GM23338 (cell line): Measurements from ENCODE around the gene TRAM2. TPM values are rescaled to one million over a fixed set of nuclear protein-coding genes. Genes with fewer than 3 reads are reported as not detected.

ENCODE experiments used
- ATAC-seq: fragments of 200-7000 bp; cut with Tn5 transposase; 3 replicates; pipeline ENCODE4 v1.9.1; 2020
- DNase-seq: peaks from one replicate; pipeline ENCODE4 v3.0.0-alpha.2; 2015; ENCODE audit warnings: low spot score
- H2AFZ ChIP-seq: fragments of 200-600 bp; sonication (generic); 2 replicates; pipeline ENCODE4 v1.8.0; 2016; ENCODE audit warnings: antibody characterized with exemption, mild to moderate bottlenecking, moderate library complexity
- H3F3A ChIP-seq: fragments of 200-600 bp; sonication (generic); replicated peaks from 2 replicates; pipeline ENCODE4 v1.8.0; 2017; ENCODE audit warnings: antibody characterized with exemption, mixed run types, low read depth
- H3K27ac ChIP-seq: fragments of 200-600 bp; sonication (generic); 2 replicates; pipeline ENCODE4 v1.6.1; 2016; ENCODE audit warnings: low read depth
- H3K27me3 ChIP-seq: fragments of 200-600 bp; sonication (generic); 2 replicates; pipeline ENCODE4 v1.8.0; 2016; ENCODE audit warnings: mild to moderate bottlenecking, mixed run types, moderate library complexity; ENCODE audit not compliant: insufficient read depth
- H3K36me3 ChIP-seq: fragments of 200-600 bp; sonication (generic); 2 replicates; pipeline ENCODE4 v1.8.0; 2016; ENCODE audit warnings: mild to moderate bottlenecking; ENCODE audit not compliant: insufficient read depth
- H3K4me1 ChIP-seq: fragments of 200-600 bp; sonication (generic); 2 replicates; pipeline ENCODE4 v1.8.0; 2016; ENCODE audit warnings: mild to moderate bottlenecking, moderate library complexity; ENCODE audit not compliant: insufficient read depth
- H3K4me2 ChIP-seq: fragments of 200-600 bp; sonication (generic); 2 replicates; pipeline ENCODE4 v1.7.1; 2017; ENCODE audit warnings: mixed run types
- H3K4me3 ChIP-seq: fragments of 200-600 bp; sonication (generic); 2 replicates; pipeline ENCODE4 v1.6.1; 2016; ENCODE audit warnings: mixed run types
- H3K79me2 ChIP-seq: fragments of 200-600 bp; sonication (generic); replicated peaks from 2 replicates; pipeline ENCODE4 v1.8.0; 2017; ENCODE audit warnings: mild to moderate bottlenecking; ENCODE audit not compliant: insufficient read depth
- H3K9me2 ChIP-seq: fragments of 200-600 bp; sonication (generic); 2 replicates; pipeline ENCODE4 v1.8.0; 2017; ENCODE audit not compliant: insufficient read depth
- H4K20me1 ChIP-seq: fragments of 200-600 bp; sonication (generic); replicated peaks from 2 replicates; pipeline ENCODE4 v1.8.0; 2017; ENCODE audit warnings: mild to moderate bottlenecking; ENCODE audit not compliant: insufficient read depth
- H3K27ac Mint-ChIP-seq: 2 replicates; pipeline ENCODE4 v1.8.0; 2020; ENCODE audit warnings: inconsistent platforms, mild to moderate bottlenecking, moderate library complexity, mixed read lengths
- H3K27me3 Mint-ChIP-seq: 3 replicates; pipeline ENCODE4 v1.8.0; 2022; ENCODE audit warnings: low read depth, mild to moderate bottlenecking, moderate library complexity, mixed read lengths, inconsistent platforms; ENCODE audit not compliant: insufficient read depth, poor library complexity
- H3K36me3 Mint-ChIP-seq: 3 replicates; pipeline ENCODE4 v1.8.0; 2021; ENCODE audit warnings: low read depth, mild to moderate bottlenecking, inconsistent platforms, moderate library complexity, mixed read lengths
- H3K4me1 Mint-ChIP-seq: 3 replicates; pipeline ENCODE4 v1.8.0; 2020; ENCODE audit warnings: mild to moderate bottlenecking, inconsistent platforms, mixed read lengths
- H3K4me3 Mint-ChIP-seq: 3 replicates; pipeline ENCODE4 v1.8.0; 2021; ENCODE audit warnings: moderate library complexity, mild to moderate bottlenecking, inconsistent platforms, mixed read lengths
- H3K9me3 Mint-ChIP-seq: 3 replicates; pipeline ENCODE4 v1.8.0; 2020; ENCODE audit warnings: moderate library complexity, mild to moderate bottlenecking, inconsistent platforms, mixed read lengths
- CTCF ChIP-seq, 2 experiments: fragments of 200-600 bp in 1 of 2; sonication (generic) in 1 of 2; conservative IDR thresholded peaks; 2 replicates each; pipeline versions ENCODE4 v1.5.1 to v1.6.1; 2016 to 2017; ENCODE audit warnings: antibody characterized with exemption in 2 of 2, low read depth in 2 of 2, mild to moderate bottlenecking in 2 of 2, moderate library complexity in 1 of 2
- NANOG ChIP-seq: IDR thresholded peaks from 2 replicates; pipeline ENCODE4 v1.6.1; 2016; ENCODE audit warnings: antibody characterized with exemption, borderline replicate concordance
- REST ChIP-seq: IDR thresholded peaks from one replicate; pipeline ENCODE4 v1.6.1; 2018; ENCODE audit warnings: antibody characterized with exemption; ENCODE audit not compliant: unreplicated experiment
- STAT1 ChIP-seq: IDR thresholded peaks from one replicate; pipeline ENCODE4 v1.6.1; 2016; ENCODE audit warnings: antibody characterized with exemption; ENCODE audit not compliant: unreplicated experiment
- ZNF331 ChIP-seq: fragments of 250-450 bp; sonication (Bioruptor Pico); IDR thresholded peaks from 2 replicates; pipeline ENCODE4 v1.5.0; 2020; ENCODE audit warnings: low read depth, mild to moderate bottlenecking, moderate library complexity
- ZNF462 ChIP-seq: fragments of 250-450 bp; sonication (Bioruptor Pico); IDR thresholded peaks from 2 replicates; pipeline ENCODE4 v1.5.0; 2020; ENCODE audit warnings: mild to moderate bottlenecking, moderate library complexity
- polyA plus RNA-seq: library from polyadenylated mRNA; unstranded; fragments of >200 nt; fragmentation: Nextera tagmentation; extraction: Ambion mirVana; gene quantifications from 2 replicates; pipeline ENCODE4 v1.2.1, GENCODE V29; 2016
- total RNA-seq: library from RNA; depleted of rRNA; stranded (reverse); fragments of >200 nt; shearing (Covaris generic); gene quantifications from 2 replicates; pipeline ENCODE4 v1.2.3, GENCODE V29; 2014

TRAM2 gene
- total and polyA plus RNA-seq, 2 experiments from 2014 or later, result 4.0 to 14.0 TPM

- TF ChIP-seq ZNF462 (no peak), STAT1 (no peak)
Measured at GRCh38 chr6:52603000-52603795, 26.3 kb upstream of the TRAM2 start (continued).

- Mint-ChIP-seq H3K36me3 (no peaks in the 10 kb centered on the region), H3K27me3 (peaks cover 8% of the 10 kb centered on the region), H3K27ac (peak overlapping the region; percentile 85; the same call in 1 of the 2 replicates), H3K9me3 (no peaks in the 10 kb centered on the region), H3K4me3 (no peak overlapping the region), H3K4me1 (peaks cover 22% of the 10 kb centered on the region)
- Histone ChIP-seq H3K79me2 (no peaks in the 10 kb centered on the region), H4K20me1 (no peaks in the 10 kb centered on the region), H3K36me3 (no peaks in the 10 kb centered on the region), H3K9me2 (no peaks in the 10 kb centered on the region), H3K4me2 (no peak overlapping the region), H3K27me3 (no peaks in the 10 kb centered on the region), H3K27ac (no peak overlapping the region), H3K4me3 (no peak overlapping the region), H3K4me1 (no peaks in the 10 kb centered on the region; the same call in 1 of the 2 replicates), H2AFZ (peak overlapping the region; percentile 26; the same call in 1 of the 2 replicates), H3F3A (no peaks in the 10 kb centered on the region)
- DNase-seq, result no peak
- no peak for ATAC-seq
- TF ChIP-seq REST, result no peak
- TF ChIP-seq CTCF (conservative IDR thresholded peaks at IDR 0.05; ENCODE audit: low read depth in 2 of 2), result no peak
- no peak for TF ChIP-seq NANOG
- TF ChIP-seq ZNF331 (CRISPR knock-in tag), result no peak
Measured at GRCh38 chr6:52598824-52599190, 21.9 kb upstream of the TRAM2 start.
